GM23338 (cell line): ENCODE measurements around the gene TMEM131L. TPM values are rescaled to one million over a fixed set of nuclear protein-coding genes. Genes with fewer than 3 reads are reported as not detected.
A peak's percentile ranks its signal among the peaks of the same experiment; 100 is the strongest.

ENCODE experiments used
- ATAC-seq: fragments of 200-7000 bp; cut with Tn5 transposase; 3 replicates; pipeline ENCODE4 v1.9.1; 2020
- DNase-seq: peaks from one replicate; pipeline ENCODE4 v3.0.0-alpha.2; 2015; ENCODE audit warnings: low spot score
- H2AFZ ChIP-seq: fragments of 200-600 bp; sonication (generic); 2 replicates; pipeline ENCODE4 v1.8.0; 2016; ENCODE audit warnings: antibody characterized with exemption, mild to moderate bottlenecking, moderate library complexity
- H3F3A ChIP-seq: fragments of 200-600 bp; sonication (generic); replicated peaks from 2 replicates; pipeline ENCODE4 v1.8.0; 2017; ENCODE audit warnings: antibody characterized with exemption, mixed run types, low read depth
- H3K27ac ChIP-seq: fragments of 200-600 bp; sonication (generic); 2 replicates; pipeline ENCODE4 v1.6.1; 2016; ENCODE audit warnings: low read depth
- H3K27me3 ChIP-seq: fragments of 200-600 bp; sonication (generic); 2 replicates; pipeline ENCODE4 v1.8.0; 2016; ENCODE audit warnings: mild to moderate bottlenecking, mixed run types, moderate library complexity; ENCODE audit not compliant: insufficient read depth
- H3K36me3 ChIP-seq: fragments of 200-600 bp; sonication (generic); 2 replicates; pipeline ENCODE4 v1.8.0; 2016; ENCODE audit warnings: mild to moderate bottlenecking; ENCODE audit not compliant: insufficient read depth
- H3K4me1 ChIP-seq: fragments of 200-600 bp; sonication (generic); 2 replicates; pipeline ENCODE4 v1.8.0; 2016; ENCODE audit warnings: mild to moderate bottlenecking, moderate library complexity; ENCODE audit not compliant: insufficient read depth
- H3K4me2 ChIP-seq: fragments of 200-600 bp; sonication (generic); 2 replicates; pipeline ENCODE4 v1.7.1; 2017; ENCODE audit warnings: mixed run types
- H3K4me3 ChIP-seq: fragments of 200-600 bp; sonication (generic); 2 replicates; pipeline ENCODE4 v1.6.1; 2016; ENCODE audit warnings: mixed run types
- H3K79me2 ChIP-seq: fragments of 200-600 bp; sonication (generic); replicated peaks from 2 replicates; pipeline ENCODE4 v1.8.0; 2017; ENCODE audit warnings: mild to moderate bottlenecking; ENCODE audit not compliant: insufficient read depth
- H3K9me2 ChIP-seq: fragments of 200-600 bp; sonication (generic); 2 replicates; pipeline ENCODE4 v1.8.0; 2017; ENCODE audit not compliant: insufficient read depth
- H4K20me1 ChIP-seq: fragments of 200-600 bp; sonication (generic); replicated peaks from 2 replicates; pipeline ENCODE4 v1.8.0; 2017; ENCODE audit warnings: mild to moderate bottlenecking; ENCODE audit not compliant: insufficient read depth
- H3K27ac Mint-ChIP-seq: 2 replicates; pipeline ENCODE4 v1.8.0; 2020; ENCODE audit warnings: inconsistent platforms, mild to moderate bottlenecking, moderate library complexity, mixed read lengths
- H3K27me3 Mint-ChIP-seq: 3 replicates; pipeline ENCODE4 v1.8.0; 2022; ENCODE audit warnings: low read depth, mild to moderate bottlenecking, moderate library complexity, mixed read lengths, inconsistent platforms; ENCODE audit not compliant: insufficient read depth, poor library complexity
- H3K36me3 Mint-ChIP-seq: 3 replicates; pipeline ENCODE4 v1.8.0; 2021; ENCODE audit warnings: low read depth, mild to moderate bottlenecking, inconsistent platforms, moderate library complexity, mixed read lengths
- H3K4me1 Mint-ChIP-seq: 3 replicates; pipeline ENCODE4 v1.8.0; 2020; ENCODE audit warnings: mild to moderate bottlenecking, inconsistent platforms, mixed read lengths
- H3K4me3 Mint-ChIP-seq: 3 replicates; pipeline ENCODE4 v1.8.0; 2021; ENCODE audit warnings: moderate library complexity, mild to moderate bottlenecking, inconsistent platforms, mixed read lengths
- H3K9me3 Mint-ChIP-seq: 3 replicates; pipeline ENCODE4 v1.8.0; 2020; ENCODE audit warnings: moderate library complexity, mild to moderate bottlenecking, inconsistent platforms, mixed read lengths
- CTCF ChIP-seq, 2 experiments: fragments of 200-600 bp in 1 of 2; sonication (generic) in 1 of 2; conservative IDR thresholded peaks; 2 replicates each; pipeline versions ENCODE4 v1.5.1 to v1.6.1; 2016 to 2017; ENCODE audit warnings: antibody characterized with exemption in 2 of 2, low read depth in 2 of 2, mild to moderate bottlenecking in 2 of 2, moderate library complexity in 1 of 2
- ETS1 ChIP-seq: IDR thresholded peaks from 2 replicates; pipeline ENCODE4 v1.6.1; 2016; ENCODE audit warnings: antibody characterized with exemption
- EZH2 ChIP-seq: fragments of 200-600 bp; sonication (generic); IDR thresholded peaks from one replicate; pipeline ENCODE4 v1.8.0; 2017; ENCODE audit warnings: antibody characterized with exemption, mild to moderate bottlenecking, low read depth; ENCODE audit not compliant: unreplicated experiment
- EZH2phosphoT487 ChIP-seq: fragments of 200-600 bp; sonication (generic); IDR thresholded peaks from one replicate; pipeline ENCODE4 v1.8.1; 2018; ENCODE audit warnings: antibody characterized with exemption; ENCODE audit not compliant: unreplicated experiment
- JUNB ChIP-seq: IDR thresholded peaks from one replicate; pipeline ENCODE4 v1.6.1; 2016; ENCODE audit warnings: antibody characterized with exemption; ENCODE audit not compliant: unreplicated experiment
- STAT1 ChIP-seq: IDR thresholded peaks from one replicate; pipeline ENCODE4 v1.6.1; 2016; ENCODE audit warnings: antibody characterized with exemption; ENCODE audit not compliant: unreplicated experiment
- ZNF114 ChIP-seq: fragments of 250-450 bp; sonication (Bioruptor Pico); IDR thresholded peaks from 2 replicates; pipeline ENCODE4 v1.5.0; 2020; ENCODE audit warnings: mild to moderate bottlenecking, moderate library complexity
- ZNF331 ChIP-seq: fragments of 250-450 bp; sonication (Bioruptor Pico); IDR thresholded peaks from 2 replicates; pipeline ENCODE4 v1.5.0; 2020; ENCODE audit warnings: low read depth, mild to moderate bottlenecking, moderate library complexity
- polyA plus RNA-seq: library from polyadenylated mRNA; unstranded; fragments of >200 nt; fragmentation: Nextera tagmentation; extraction: Ambion mirVana; gene quantifications from 2 replicates; pipeline ENCODE4 v1.2.1, GENCODE V29; 2016
- total RNA-seq: library from RNA; depleted of rRNA; stranded (reverse); fragments of >200 nt; shearing (Covaris generic); gene quantifications from 2 replicates; pipeline ENCODE4 v1.2.3, GENCODE V29; 2014
- TF ChIP-seq, protein P1 (sequence below): fragments of 250-450 bp; sonication (Bioruptor Pico); IDR thresholded peaks from 2 replicates; pipeline ENCODE4 v1.5.0; 2020; ENCODE audit warnings: mild to moderate bottlenecking, moderate library complexity

The TMEM131L gene
- total and polyA plus RNA-seq, 2 experiments from 2014 or later, result 11.1 to 32.2 TPM

GRCh38 chr4:153485860-153486259, 19.7 kb downstream of the TMEM131L start (continued):
- TF ChIP-seq, protein P1, sequence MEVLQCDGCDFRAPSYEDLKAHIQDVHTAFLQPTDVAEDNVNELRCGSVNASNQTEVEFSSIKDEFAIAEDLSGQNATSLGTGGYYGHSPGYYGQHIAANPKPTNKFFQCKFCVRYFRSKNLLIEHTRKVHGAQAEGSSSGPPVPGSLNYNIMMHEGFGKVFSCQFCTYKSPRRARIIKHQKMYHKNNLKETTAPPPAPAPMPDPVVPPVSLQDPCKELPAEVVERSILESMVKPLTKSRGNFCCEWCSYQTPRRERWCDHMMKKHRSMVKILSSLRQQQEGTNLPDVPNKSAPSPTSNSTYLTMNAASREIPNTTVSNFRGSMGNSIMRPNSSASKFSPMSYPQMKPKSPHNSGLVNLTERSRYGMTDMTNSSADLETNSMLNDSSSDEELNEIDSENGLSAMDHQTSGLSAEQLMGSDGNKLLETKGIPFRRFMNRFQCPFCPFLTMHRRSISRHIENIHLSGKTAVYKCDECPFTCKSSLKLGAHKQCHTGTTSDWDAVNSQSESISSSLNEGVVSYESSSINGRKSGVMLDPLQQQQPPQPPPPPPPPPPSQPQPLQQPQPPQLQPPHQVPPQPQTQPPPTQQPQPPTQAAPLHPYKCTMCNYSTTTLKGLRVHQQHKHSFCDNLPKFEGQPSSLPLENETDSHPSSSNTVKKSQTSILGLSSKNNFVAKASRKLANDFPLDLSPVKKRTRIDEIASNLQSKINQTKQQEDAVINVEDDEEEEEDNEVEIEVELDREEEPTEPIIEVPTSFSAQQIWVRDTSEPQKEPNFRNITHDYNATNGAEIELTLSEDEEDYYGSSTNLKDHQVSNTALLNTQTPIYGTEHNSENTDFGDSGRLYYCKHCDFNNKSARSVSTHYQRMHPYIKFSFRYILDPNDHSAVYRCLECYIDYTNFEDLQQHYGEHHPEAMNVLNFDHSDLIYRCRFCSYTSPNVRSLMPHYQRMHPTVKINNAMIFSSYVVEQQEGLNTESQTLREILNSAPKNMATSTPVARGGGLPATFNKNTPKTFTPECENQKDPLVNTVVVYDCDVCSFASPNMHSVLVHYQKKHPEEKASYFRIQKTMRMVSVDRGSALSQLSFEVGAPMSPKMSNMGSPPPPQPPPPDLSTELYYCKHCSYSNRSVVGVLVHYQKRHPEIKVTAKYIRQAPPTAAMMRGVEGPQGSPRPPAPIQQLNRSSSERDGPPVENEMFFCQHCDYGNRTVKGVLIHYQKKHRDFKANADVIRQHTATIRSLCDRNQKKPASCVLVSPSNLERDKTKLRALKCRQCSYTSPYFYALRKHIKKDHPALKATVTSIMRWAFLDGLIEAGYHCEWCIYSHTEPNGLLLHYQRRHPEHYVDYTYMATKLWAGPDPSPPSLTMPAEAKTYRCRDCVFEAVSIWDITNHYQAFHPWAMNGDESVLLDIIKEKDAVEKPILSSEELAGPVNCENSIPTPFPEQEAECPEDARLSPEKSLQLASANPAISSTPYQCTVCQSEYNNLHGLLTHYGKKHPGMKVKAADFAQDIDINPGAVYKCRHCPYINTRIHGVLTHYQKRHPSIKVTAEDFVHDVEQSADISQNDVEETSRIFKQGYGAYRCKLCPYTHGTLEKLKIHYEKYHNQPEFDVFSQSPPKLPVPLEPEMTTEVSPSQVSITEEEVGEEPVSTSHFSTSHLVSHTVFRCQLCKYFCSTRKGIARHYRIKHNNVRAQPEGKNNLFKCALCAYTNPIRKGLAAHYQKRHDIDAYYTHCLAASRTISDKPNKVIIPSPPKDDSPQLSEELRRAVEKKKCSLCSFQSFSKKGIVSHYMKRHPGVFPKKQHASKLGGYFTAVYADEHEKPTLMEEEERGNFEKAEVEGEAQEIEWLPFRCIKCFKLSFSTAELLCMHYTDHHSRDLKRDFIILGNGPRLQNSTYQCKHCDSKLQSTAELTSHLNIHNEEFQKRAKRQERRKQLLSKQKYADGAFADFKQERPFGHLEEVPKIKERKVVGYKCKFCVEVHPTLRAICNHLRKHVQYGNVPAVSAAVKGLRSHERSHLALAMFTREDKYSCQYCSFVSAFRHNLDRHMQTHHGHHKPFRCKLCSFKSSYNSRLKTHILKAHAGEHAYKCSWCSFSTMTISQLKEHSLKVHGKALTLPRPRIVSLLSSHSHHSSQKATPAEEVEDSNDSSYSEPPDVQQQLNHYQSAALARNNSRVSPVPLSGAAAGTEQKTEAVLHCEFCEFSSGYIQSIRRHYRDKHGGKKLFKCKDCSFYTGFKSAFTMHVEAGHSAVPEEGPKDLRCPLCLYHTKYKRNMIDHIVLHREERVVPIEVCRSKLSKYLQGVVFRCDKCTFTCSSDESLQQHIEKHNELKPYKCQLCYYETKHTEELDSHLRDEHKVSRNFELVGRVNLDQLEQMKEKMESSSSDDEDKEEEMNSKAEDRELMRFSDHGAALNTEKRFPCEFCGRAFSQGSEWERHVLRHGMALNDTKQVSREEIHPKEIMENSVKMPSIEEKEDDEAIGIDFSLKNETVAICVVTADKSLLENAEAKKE, result no peak
- TF ChIP-seq EZH2, result no peak
- TF ChIP-seq CTCF (conservative IDR thresholded peaks at IDR 0.05; ENCODE audit: low read depth in 2 of 2), result no peak
- no peak for TF ChIP-seq JUNB

GRCh38 chr4:153486281-153487151, 20.4 kb downstream of the TMEM131L start:
- Mint-ChIP-seq H3K27ac (peak overlapping the region; percentile 82), H3K4me3 (no peak overlapping the region), H3K27me3 (peaks cover 3% of the 10 kb centered on the region), H3K4me1 (peaks cover 50% of the 10 kb centered on the region), H3K9me3 (no peaks in the 10 kb centered on the region), H3K36me3 (no peaks in the 10 kb centered on the region)
- ATAC-seq (peak; percentile 35), DNase-seq (peak; percentile 58)
- Histone ChIP-seq H3K4me2 (peak overlapping the region; percentile 62; the same call in 1 of the 2 replicates), H3K27me3 (no peaks in the 10 kb centered on the region), H3K79me2 (peaks cover 79% of the 10 kb centered on the region), H3K4me1 (peaks cover 50% of the 10 kb centered on the region), H3K27ac (peak overlapping the region; percentile 64), H4K20me1 (0 out of 2 replicates have a peak, but pooled peaks cover 4% of the 10 kb centered on the region), H3K4me3 (no peak overlapping the region), H3K36me3 (no peaks in the 10 kb centered on the region), H2AFZ (no peak overlapping the region), H3K9me2 (no peaks in the 10 kb centered on the region), H3F3A (0 out of 2 replicates have a peak, but pooled peaks cover 7% of the 10 kb centered on the region)
- no peak for TF ChIP-seq JUNB
- TF ChIP-seq EZH2phosphoT487, result no peak
- TF ChIP-seq ZNF114 (CRISPR knock-in tag), result no peak
- no peak for TF ChIP-seq ZNF331 (CRISPR knock-in tag)
- no peak for TF ChIP-seq STAT1
- TF ChIP-seq ETS1, result no peak
- TF ChIP-seq CTCF (conservative IDR thresholded peaks at IDR 0.05; ENCODE audit: low read depth in 2 of 2), result no peak
